Right ventricle myocardium inferior (tissue), 1 donor: Measurements from ENCODE around the gene RHCG. TPM values are rescaled to one million over a fixed set of nuclear protein-coding genes. Genes with fewer than 3 reads are reported as not detected.

Source experiments
- ATAC-seq: fragments of 200-7000 bp; cut with Tn5 transposase; one replicate; pipeline ENCODE4 v1.9.1; 2020; ENCODE audit warnings: mild to moderate bottlenecking, moderate library complexity
- DNase-seq: peaks from one replicate; pipeline ENCODE4 v3.0.0; 2021; ENCODE audit errors: missing footprints
- intact Hi-C: fragments of 100-400 bp; cut with DNase I; formaldehyde crosslinking; loops from one replicate; pipeline ENCODE4 v1.11.0; 2022
- total RNA-seq: library from RNA; stranded (reverse); fragmentation: NEBNext Ultra II Directional; extraction: Animal tissue kit (Norgen Biotek cat#: 25700); gene quantifications from one replicate; pipeline ENCODE4 v1.2.1, GENCODE V29; 2021
- donor health status: DM: no; HTN: yes; CAD: no; lungs with severe emphysema.

RHCG gene
- total RNA-seq, 1 donor from 2014 or later: not detected

GRCh38 chr15:89506026-89506686 lies 9.8 kb upstream of the RHCG start:
- intact Hi-C loops: no loop called here
- DNase-seq: no peak
- ATAC-seq: no peak

GRCh38 chr15:89504166-89504565 lies 7.8 kb upstream of the RHCG start:
- no peak for ATAC-seq

GRCh38 chr15:89502867-89503595 lies 6.6 kb upstream of the RHCG start:
- no peak for ATAC-seq
- intact Hi-C loops: no loop called here
- no peak for DNase-seq

More at GRCh38 chr15:89504166-89504565, 7.8 kb upstream of the RHCG start:
- DNase-seq: no peak
- intact Hi-C loops: no loop called here

GRCh38 chr15:89501646-89502045 lies 5.3 kb upstream of the RHCG start:
- ATAC-seq (no peak), DNase-seq (no peak)
- intact Hi-C loops: no loop called here

- DNase-seq (no peak), ATAC-seq (no peak)
- intact Hi-C loops: no loop called here
Observed at GRCh38 chr15:89500397-89501270, 4.3 kb upstream of the RHCG start.

GRCh38 chr15:89499156-89499555 lies 2.8 kb upstream of the RHCG start:
- ATAC-seq (no peak), DNase-seq (no peak)
- intact Hi-C loops: no loop called here

- ATAC-seq (no peak), DNase-seq (no peak)
- intact Hi-C loops: no loop called here
Observed at GRCh38 chr15:89498574-89498906, 2.2 kb upstream of the RHCG start.

- no peak for ATAC-seq
- intact Hi-C loops: no loop called here
- no peak for DNase-seq
Observed at GRCh38 chr15:89497231-89497630, 848 bp upstream of the RHCG start.

- no peak for DNase-seq
- intact Hi-C loops: no loop called here
- ATAC-seq: no peak
Observed at GRCh38 chr15:89495638-89496145, 691 bp downstream of the RHCG start.

- intact Hi-C loops: no loop called here
- ATAC-seq (no peak), DNase-seq (no peak)
Observed at GRCh38 chr15:89494941-89495637, 1.3 kb downstream of the RHCG start.

GRCh38 chr15:89494031-89494430 lies 2.4 kb downstream of the RHCG start:
- DNase-seq (no peak), ATAC-seq (no peak)
- intact Hi-C loops: no loop called here

- ATAC-seq: no peak
- DNase-seq: no peak
- intact Hi-C loops: no loop called here
Observed at GRCh38 chr15:89492934-89493631, 3.3 kb downstream of the RHCG start.

GRCh38 chr15:89492111-89492641 lies 4.2 kb downstream of the RHCG start:
- DNase-seq (no peak), ATAC-seq (no peak)
- intact Hi-C loops: no loop called here

- DNase-seq (no peak), ATAC-seq (no peak)
- intact Hi-C loops: no loop called here
Observed at GRCh38 chr15:89490814-89491315, 5.5 kb downstream of the RHCG start.

- ATAC-seq (no peak), DNase-seq (no peak)
- intact Hi-C loops: no loop called here
Observed at GRCh38 chr15:89490081-89490813, 6.1 kb downstream of the RHCG start.

- ATAC-seq (no peak), DNase-seq (no peak)
- intact Hi-C loops: no loop called here
Observed at GRCh38 chr15:89489376-89489775, 7.0 kb downstream of the RHCG start.

GRCh38 chr15:89487791-89488190 lies 8.6 kb downstream of the RHCG start:
- DNase-seq (no peak), ATAC-seq (no peak)
- intact Hi-C loops: no loop called here

- DNase-seq: no peak
- no peak for ATAC-seq
Observed at GRCh38 chr15:89486726-89487050, 9.7 kb downstream of the RHCG start.

More at GRCh38 chr15:89486726-89487050, 9.7 kb downstream of the RHCG start:
- intact Hi-C loops: no loop called here
